HG02943 (cell line): Measurements from ENCODE around the gene WWP2.

Experiments
- ATAC-seq: cut with Tn5 transposase; IDR thresholded peaks from one replicate; pipeline ENCODE4 v1.9.1; 2021; ENCODE audit warnings: mild to moderate bottlenecking, low read depth, moderate library complexity; ENCODE audit not compliant: unreplicated experiment

WWP2 gene

GRCh38 chr16:69829338-69829737 lies 67.2 kb downstream of the WWP2 start:
- ATAC-seq = no peak

DNA sequence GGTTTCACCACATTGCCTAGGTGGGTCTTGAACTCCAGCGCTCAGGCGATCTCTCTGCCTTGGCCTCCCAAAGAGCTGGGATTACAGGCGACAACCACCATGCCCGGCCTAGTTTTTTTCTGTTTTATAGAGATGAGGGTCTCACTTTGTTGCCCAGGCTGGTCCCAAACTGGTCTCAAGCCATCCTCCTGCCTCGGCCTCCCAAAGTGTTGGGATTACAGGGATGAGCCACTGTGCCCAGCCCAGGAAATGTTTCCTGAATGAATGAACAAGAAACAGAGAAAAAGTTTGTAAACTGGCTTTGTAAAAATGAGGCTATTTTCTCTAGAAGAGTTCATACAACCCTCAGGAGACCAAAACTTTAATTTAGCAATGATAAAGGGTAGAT lies 68.0 kb downstream of the WWP2 start:
- ATAC-seq = no peak

DNA sequence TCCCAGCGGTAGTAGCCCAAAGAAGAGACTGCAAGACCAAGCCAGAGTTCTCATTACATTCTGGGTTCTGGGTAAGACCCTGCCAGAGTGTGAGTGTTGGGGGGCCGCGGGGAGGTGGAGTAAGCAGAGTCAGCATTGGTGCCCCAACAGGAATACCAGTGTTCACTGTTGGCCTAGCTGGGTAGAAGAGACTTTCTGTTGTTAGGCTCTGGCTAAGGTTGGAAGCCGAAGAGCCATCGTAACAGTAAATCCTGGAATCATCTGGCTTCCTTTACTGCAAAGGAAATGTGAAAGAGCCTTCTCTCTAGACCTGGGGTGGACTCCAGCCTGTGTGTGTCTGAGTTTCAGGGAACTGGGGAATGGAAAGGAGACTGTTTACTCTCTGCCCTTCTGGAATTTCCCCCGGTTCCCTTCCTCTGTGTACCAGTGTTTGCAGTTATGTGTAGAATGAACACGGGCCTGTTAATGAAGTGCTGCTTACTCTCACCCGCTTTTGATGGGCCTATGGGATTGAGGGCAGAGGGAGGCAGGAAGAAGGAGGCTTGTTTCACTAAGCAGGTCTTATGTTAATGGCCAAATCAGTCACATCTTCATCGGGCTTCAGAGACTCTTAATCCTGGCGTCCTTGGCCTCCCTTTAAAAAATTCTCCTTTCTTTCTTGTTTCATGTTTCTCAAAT lies 68.5 kb downstream of the WWP2 start:
- no peak for ATAC-seq

DNA sequence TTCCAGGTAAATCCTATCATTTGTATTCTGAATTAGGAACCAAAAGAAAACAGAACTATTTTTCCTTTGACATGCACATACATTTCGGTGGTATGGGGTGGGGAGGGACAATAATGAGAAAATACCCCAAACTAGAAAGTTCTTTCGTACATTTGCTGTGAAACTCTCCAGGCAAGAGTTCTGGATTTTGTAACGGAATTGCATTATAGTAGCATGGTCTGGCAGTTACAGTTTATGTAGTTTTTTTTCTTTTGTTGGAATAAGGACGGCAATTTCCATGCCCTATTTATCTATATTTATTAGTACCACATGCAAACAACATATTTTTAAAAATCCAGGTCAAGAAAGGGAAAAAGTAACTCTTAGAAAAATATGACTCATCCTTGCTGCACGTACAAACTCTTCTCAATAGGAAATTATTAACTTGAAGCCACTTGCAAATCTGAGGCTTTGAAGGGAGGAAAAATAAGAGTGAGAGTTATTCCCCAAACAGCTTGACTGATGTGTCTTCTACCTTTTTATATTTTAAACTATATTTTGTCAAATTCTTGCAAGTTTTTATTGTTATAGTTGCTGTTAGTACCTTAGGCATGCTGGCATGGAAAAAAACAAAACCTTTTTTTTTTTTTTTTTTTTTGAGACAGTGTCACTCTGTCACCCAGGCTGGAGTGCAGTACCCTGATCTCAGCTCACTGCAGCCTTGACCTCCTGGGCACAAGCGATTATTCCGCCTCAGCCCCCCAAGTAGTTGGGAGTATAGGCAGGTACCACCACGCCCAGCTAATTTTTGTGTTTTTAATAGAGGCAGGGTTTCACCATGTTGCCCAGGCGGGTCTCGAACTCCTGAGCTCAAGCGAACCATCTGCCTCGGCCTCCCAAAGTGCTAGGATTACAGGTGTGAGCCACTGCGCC lies 69.3 kb downstream of the WWP2 start:
- no peak for ATAC-seq

DNA sequence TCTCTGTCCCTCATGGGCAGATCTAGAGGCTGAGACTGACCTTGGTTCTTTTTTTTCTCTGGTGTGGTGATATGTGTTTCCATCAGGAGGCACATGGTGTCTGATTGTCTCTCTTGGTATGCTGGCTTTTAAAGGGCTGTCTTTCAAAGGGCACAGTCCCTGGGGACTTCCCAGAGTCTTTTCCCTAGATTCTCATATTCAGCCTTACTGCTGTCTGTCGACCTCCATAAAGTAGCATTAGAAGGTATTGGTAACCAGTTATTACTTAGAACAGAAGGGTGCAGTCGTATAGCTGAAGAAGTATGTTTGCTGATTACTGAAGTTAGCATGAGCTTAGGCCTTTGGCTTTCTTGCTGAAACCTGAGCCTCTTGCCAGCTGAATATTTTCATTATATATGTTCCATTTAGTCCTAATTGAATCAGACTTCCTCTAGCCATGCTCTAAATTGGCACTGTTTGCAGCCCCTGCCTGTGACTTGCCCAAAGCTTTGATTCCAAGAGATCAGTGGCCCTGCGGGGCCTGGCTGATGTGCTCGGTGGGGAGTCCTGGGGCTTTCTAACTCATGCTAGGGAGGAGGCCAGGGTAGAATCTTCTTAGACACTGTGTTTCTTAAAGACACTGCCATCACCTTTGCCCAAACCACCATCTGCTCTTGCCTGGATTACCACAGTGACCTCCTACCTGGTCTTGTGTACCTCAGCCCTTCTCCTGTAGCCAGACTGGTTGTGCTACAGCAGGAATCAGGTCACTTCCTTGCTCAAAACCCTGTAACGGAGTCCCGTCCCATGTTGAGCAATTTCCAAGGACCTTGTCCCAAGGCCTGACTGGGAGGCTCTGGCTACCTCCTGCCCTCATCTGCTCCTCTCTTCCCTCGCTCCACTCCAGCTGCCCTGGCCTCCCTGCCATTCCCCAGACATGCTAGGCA lies 71.5 kb downstream of the WWP2 start:
- no peak for ATAC-seq

DNA sequence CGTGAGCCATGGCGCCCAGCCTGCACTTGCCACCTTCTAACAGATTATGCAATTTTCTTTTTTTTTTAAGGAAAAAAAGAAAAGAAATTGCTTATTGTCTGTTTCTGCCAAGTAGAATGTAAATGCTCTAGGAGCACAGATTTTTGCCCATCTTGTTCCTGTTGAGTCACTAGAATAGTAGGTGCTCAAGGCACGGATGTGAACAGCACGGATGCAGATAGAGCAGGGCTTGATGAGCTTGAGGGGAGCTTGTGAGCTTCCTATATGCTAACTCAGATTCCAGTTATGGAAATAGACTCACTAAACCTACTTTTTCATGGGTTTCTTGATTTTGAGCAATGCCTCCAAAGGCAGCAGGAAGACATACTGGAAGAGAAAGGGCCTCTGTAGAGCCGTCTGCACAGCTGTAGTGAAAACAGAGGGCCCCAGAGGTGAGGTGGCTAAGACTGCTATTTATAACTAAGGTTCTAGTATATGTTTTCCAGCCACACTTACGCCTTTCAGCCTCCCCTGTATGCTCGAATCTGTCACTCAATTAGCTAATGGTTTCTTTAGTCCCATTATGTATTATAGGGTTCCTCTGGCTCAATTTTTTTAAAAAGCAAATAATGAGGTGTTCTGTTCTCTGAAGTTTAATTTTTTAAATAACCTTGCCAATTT lies 72.8 kb downstream of the WWP2 start:
- no peak for ATAC-seq

GRCh38 chr16:69836257-69836656 lies 74.1 kb downstream of the WWP2 start:
- no peak for ATAC-seq

DNA sequence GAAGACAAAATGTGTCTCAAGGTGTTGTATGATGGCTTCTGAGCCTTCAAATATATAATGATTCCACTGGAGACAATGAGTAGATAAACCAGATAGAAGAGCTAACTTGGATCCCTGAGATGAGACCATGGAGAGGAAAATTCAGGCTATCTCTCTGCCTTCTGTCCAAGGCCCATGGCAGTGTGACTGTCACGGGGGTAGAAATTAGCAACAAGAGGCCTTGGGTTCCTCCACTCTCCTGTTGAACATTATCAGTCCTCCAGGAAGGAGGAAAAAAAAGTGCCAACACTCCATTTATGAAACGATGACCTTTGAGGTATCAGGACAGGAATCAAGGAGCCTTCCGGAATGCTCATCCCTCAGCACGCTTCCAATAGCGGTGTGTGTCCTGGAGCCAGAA lies 75.2 kb downstream of the WWP2 start:
- ATAC-seq = no peak

DNA sequence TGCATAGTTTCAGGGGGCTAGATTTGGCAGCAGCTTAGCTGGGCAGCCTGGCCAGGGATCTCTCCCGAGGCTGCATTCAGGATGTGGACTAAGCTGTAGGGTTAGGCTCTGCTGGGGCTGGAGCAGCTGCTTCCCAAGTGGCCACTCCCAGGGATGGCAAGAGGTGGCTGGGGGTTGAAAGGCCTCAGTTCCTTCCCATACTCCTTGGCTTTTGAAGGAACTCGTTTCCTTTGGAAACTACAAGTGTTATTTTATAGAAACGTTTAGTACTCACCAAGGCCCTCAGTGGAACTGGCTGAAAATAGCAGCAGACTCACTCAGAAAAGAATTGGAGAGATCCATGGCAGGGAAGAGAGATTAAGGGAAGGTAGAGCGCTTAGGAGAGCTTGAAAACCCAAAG lies 76.4 kb downstream of the WWP2 start:
- ATAC-seq = no peak

DNA sequence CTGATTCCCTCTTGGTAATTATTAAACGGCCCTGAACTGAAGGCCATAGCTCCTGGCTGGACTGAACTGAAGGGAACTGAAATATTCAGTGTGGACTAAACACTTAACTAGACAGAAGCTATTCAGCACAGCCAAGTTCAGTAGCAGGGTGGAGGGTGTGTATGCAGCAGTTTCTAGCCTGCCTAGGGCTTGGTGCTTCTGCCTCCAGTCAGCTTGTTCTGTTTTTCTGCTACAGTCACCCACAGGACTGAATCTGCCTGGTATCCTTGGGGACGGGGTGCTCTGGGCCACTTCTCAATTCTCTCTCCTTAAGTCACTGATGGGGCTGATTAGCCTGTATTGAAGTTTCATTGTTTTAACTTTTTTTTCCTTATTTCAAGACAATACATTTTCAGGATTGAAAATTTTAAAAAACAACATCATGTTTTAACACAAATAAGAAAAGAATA lies 77.1 kb downstream of the WWP2 start:
- ATAC-seq = no peak

DNA sequence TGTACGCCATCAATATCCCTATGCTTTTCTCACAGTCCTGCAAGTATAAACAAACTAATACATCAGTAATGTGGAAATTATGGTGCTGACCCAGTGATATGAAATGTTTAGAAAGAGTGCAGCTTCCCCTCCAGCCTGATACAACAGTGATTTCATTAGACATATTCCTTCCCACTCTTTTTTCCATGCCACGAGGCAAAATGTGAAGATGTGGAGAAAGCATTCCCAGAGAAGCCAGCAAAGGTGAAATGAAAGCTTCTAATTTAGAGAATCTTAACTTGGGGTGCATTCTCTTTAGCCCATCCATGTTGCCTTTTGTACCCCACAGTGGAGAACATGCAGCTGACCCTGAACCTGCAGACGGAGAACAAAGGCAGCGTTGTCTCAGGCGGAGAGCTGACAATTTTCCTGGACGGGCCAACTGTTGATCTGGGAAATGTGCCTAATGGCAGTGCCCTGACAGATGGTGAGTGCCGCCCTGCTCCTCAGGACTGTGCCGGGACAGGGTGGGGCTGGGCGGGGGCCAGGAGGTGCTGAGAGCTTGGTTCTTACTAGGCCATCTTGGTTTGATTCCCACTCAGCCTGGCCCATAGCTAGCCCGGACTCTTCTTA lies 77.8 kb downstream of the WWP2 start:
- ATAC-seq = no peak

- ATAC-seq = no peak
Measured at GRCh38 chr16:69840975-69841374, 78.8 kb downstream of the WWP2 start.

GRCh38 chr16:69844441-69844840 lies 82.3 kb downstream of the WWP2 start:
- ATAC-seq = no peak

GRCh38 chr16:69845181-69845580 lies 83.0 kb downstream of the WWP2 start:
- ATAC-seq = no peak

GRCh38 chr16:69847643-69848042 lies 85.5 kb downstream of the WWP2 start:
- ATAC-seq = no peak

DNA sequence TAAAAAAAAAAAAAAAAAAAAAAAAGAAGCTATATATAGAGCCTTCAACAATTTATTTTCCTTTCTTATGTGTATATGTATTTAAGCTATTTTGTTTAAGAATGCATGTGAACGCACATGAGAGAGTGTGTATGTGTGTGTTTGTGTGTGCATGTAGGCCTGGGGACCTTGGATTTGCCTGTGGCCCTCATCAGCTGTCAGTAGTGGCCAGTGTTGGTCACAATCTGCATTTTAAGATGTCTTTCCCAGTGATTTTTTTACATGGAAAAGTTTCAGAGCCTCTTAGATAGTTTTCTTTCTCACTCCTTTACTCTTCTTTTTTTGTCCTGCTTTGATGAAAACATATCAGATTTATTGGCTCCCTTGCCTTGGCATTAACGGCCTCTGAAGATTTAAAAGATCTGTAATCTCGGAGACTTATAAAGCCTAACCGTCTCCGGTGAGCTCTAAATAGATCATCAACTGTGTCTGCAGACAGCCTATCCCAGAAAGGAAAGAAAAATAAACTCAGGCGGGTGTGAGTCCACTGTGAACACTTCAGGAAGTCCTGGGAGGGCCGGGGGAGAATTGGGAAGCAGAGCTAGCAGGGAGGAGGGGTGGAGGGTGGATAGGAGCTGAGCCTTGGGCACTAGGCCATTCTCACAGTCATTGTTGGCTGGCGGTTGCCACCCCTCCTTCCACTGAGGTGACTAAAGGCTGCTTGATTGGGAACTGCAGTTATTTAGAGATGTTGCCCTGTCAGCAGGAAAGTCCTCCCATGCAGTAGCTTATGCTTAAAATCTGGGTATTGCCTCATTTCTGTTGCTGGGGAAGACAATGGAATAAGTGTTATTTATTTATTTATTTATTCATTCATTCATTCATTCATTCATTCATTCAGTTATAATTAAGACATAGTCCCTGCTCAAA lies 86.8 kb downstream of the WWP2 start:
- ATAC-seq = no peak

GRCh38 chr16:69851491-69852240 lies 89.5 kb downstream of the WWP2 start:
- no peak for ATAC-seq

DNA sequence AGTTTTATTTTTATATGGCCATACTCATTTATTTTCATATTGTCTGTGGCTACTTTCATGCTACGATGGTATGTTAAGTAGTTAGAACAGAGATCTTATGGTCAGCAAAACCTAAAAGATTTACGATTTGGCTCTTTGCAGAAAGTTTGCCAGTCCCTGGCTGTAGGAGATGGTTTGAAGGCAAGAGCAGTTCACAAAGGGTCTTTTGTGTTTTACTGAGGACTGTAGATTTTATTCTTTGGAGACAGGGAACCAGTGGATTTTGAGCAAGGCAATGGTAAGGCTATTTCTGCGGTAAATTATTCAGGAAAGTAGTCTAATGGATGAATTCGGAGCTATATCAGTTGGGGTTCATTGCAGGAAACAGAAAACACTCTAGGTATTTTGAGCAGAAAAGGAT lies 90.7 kb downstream of the WWP2 start:
- ATAC-seq = no peak
